NCI-H1092 treated with DMSO at 0.1 percent for 48 hours (cell line): ENCODE data around the gene COA5.

Source experiments
- DNase-seq: peaks from one replicate; lab custom pipeline; 2025; lab: John Stamatoyannopoulos, UW

COA5 gene

DNA sequence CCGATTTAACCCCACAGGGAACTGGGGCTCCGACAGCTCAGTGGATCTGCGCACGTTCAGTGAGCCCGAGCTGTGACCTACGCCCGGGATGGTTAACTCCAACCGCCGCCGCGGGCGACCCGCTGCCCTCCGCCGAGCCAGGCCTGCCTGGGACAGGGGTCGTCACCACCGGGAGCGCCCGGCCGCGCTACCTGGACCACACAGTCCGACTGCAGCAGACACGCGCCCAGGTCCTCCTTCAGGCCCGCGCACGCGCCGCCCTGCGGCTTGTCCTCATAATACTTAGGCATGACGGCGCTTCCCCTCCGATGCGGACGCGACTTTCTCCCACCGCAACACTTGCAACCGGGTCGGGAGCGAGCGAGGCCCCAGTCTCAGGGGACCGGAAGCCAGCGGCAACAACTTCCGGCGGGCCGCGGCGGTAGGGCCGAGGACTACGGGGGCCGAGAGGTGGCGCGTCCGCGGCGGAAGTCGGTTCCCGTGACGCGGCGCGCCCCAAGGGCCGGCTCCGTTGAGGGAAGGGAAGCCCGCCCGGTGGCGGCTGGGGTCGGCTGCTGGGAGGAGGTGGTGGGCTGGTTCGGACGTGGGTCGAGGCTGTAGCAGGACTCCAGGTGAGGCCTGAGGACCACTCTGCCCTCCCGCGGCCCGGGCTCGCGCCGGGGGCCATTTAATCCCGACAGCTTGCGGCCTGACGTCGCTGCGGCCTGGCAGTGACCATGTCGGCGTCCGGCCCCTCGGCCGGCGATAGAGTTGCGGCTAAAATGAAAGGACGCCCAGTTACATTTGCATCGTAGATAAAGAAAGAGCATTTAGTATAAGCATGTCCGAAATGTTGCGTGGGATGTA lies at the start of gene COA5, which contains the start of gene UNC50:
TSS of gene COA5 (minus strand) at position 397 of the 846 bp plus-strand sequence. CDS start at position 290, 107 bp downstream.
TSS of gene UNC50 (plus strand) at position 474 of the 846 bp plus-strand sequence. CDS start 1,171 bp downstream, outside the sequence.
- peak; percentile 74 for DNase-seq

GRCh38 chr2:98656800-98657199 lies 48.5 kb upstream of the COA5 start:
- DNase-seq: no peak

DNA sequence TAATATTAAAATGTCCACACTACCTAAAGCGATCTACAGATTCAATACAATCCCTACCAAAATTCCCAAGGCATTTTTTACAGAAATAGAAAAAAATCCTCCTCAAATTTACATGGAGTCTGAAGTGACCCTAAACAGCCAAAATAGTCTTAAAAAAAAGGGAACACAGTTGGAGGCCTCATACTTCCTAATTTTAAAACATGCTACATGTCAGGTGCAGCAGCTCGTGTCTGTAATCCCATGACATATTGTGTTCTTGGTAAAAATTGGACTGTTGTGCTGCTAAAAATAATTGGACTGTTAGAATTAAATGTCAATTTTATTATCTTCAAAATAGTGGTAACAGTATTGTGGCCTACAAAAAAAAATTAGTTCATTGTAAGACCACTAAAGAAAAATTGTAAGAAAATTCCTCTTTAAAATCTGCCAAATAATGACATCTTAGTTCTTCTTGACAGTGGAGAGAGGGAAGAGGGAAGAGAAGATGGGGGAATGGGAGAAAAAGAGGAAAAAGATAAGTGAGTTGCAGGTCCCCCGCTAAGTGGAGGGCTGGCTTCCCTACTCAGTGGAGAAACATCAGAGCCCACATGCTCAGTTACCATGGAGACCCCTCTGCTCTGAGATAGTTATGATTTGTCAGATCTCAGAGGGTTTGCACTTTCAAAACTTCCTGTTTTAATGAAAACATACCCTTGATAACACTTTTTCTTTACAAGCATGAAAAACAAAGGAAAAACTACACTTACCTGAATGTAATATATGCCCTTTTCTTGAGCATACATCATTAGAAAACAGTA lies 46.6 kb upstream of the COA5 start:
- DNase-seq: no peak

GRCh38 chr2:98650998-98651397 lies 42.7 kb upstream of the COA5 start:
- no peak for DNase-seq

GRCh38 chr2:98649992-98650375 lies 41.7 kb upstream of the COA5 start:
- DNase-seq: no peak

- peak; percentile 85 for DNase-seq
These were observed 41.1 kb upstream of the COA5 start for GRCh38 chr2:98649135-98649991.

DNA sequence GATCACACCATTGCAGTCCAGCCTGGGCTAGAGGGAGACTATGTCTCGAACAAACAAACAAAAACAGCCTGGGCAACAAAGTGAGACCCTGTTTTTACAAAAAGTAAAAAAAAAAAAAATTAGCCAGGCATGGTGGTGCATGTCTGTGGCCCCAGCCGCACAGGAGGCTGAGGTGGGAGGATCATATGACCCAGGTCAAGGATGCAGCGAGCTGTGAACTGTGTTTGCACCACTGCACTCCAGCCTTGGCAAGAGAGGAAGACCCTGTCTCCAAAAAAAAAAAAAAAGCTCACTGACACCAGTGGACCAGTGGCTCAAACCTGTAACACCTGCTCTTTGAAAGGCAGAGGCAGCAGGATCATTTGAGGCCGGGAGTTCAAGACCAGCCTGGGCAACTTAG lies 40.1 kb upstream of the COA5 start:
- no peak for DNase-seq

GRCh38 chr2:98647636-98648035 lies 39.3 kb upstream of the COA5 start:
- no peak for DNase-seq

- no peak for DNase-seq
These were observed 35.3 kb upstream of the COA5 start for GRCh38 chr2:98643496-98644100.

GRCh38 chr2:98637401-98638147 lies 29.3 kb upstream of the COA5 start:
- no peak for DNase-seq

DNA sequence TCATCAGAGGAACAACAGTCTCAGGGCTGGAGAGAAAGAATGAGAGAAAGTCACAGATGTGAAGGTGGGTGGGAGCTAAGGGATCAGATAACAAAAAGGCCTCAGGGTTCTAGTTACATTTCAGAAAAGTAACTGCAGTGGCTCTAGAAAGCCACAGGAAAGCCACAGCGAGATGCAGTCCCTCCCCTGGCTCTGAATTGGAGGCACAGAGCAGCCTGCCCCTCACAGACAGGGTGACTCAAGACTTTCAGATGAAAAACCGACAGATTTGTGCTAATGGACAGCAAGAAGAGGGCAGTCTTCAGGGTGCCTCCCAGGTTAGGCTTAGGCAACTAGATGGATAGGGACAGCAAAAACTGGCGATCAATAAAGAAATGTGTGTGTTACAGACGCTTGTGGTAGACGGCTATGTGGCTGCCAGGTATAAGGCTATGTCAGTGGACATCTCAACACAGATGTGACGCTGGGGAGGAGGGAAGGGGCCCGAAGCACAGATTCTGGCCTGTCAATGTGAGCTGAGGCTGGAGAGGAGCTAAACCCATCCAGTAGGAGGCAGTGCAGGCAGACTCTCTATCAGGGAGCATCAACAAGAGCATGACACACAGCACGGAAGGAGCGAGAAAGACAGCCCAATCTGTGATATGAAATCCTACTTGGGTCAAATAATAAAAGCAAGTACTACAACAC lies 26.2 kb upstream of the COA5 start:
- no peak for DNase-seq

GRCh38 chr2:98632351-98632750 lies 24.0 kb upstream of the COA5 start:
- DNase-seq: no peak

DNA sequence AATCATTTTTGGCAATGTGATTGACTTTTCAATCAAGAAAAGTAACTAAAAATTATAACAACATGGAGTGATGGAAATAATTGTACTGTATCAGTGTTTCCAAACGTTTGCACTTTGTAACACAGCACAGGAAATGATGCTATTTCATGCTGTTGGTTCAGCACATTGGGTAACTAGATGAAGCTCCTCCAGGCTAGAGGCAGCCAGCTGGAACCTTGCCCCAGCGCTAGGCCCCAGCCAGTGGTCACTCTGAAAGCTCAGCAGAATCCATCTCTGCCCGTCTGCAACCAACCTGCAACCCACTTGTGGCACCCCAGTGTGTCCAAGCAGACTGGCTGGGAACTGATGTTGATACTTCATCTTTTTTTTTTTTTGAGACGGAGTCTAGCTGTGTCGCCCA lies 15.3 kb upstream of the COA5 start:
- DNase-seq: no peak

GRCh38 chr2:98617149-98617548 lies 8.8 kb upstream of the COA5 start:
- no peak for DNase-seq

GRCh38 chr2:98615481-98615880 lies 7.2 kb upstream of the COA5 start:
- no peak for DNase-seq

DNA sequence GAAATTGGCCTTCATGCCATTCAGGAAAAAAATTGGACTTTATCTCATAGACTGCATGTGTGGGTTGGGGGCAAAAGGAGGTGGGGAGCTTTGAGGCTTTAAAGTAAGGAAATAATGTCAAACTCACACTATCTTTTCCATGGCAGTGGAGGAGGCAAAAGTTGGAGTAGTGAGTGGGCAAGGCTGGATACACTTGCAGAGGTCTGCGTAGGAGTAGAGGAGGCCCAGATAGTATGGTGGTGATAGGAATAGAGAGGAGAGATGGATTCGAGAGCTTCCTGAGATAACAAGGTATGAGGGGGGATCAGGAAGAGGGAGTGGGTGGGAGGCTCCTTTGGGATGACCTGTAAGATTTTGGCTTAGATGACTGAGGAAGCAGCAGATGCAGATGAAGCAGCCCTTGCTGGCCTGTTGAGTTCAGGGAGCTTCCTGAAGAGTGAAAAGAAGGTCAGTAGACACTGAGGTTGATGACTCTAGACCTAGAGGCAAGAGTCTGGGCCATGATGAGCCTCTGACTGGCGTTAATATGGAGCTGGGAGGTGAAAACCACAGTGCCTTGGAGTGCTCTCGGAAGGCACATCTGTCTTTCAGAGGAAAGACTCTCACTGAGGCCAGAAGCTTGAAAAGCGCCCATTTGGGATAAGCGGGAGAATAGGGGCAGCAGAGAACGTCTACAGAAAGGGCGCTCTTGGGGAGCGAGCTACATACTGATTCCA lies 5.9 kb upstream of the COA5 start:
- DNase-seq: no peak

DNA sequence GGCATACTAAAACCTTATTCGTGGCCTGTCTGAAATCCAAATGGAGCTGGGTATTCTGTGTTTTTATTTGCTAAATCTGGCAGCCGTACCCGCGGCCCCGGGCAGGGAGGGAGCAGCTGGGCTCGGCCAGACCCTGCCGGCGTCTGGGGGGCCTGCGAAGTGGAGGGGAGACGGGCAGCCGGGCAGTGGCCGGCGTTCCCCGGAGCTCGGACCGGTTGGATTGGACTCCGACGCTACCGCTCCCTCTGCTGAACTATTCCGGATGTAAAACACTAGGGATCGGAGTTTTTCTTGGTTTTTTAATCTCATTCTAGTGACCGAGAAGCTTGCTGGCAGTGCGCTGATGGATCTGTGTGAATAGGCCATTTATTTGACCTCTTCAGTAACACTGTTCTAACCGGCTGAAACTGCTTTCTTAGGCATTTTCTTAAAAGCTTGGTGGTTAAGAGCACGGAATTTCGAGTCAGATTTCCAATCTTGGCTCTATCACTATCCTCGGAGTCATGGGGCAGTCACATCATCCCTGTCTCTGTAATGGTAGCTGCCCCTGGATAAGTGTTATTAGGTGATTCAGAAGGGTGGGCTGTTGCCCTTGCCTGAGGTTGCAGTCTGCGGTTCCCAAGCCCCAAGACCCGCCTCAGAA lies 771 bp upstream of the COA5 start:
- peak; percentile 27 for DNase-seq

DNA sequence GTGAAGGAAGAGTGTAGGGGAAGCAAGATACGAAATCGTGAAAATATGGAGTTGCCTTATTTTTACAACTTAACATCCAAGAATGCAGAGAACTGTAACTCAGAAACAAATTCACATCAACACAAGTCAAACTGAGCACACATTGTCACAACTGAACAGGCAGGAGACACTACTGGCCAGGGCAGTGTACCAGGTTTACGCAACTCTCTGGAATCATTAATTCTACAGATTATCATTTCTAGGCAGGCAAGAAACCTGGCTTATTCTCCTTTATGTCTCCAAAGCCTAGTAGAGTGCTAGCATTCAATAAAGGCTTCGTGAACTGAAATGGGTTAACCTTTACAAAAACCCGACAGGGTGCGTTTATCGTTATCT lies 584 bp downstream of the COA5 start:
- DNase-seq: no peak

- no peak for DNase-seq
These were observed 1.2 kb downstream of the COA5 start for GRCh38 chr2:98607104-98607503.
